H1 (cell line): ENCODE data around the gene HSD17B3. TPM values are rescaled to one million over a fixed set of nuclear protein-coding genes. Genes with fewer than 3 reads are reported as not detected.

Experiments used
- CTCF ChIA-PET: fragments of 300-600 bp; sonication (Branson Sonifier 250); formaldehyde crosslinking; loops from one replicate; lab custom pipeline; 2021; ENCODE audit not compliant: partially characterized antibody; lab: Charles Lee
- POLR2A ChIA-PET: fragments of 300-600 bp; sonication (Branson Sonifier 250); formaldehyde crosslinking; loops from one replicate; lab custom pipeline; 2021; ENCODE audit warnings: inconsistent platforms; ENCODE audit not compliant: partially characterized antibody; lab: Charles Lee
- DNase-seq, 2 experiments: peaks; one replicate each; pipeline versions ENCODE4 v3.0.0 to v3.0.0-alpha.2; 2010 to 2022; ENCODE audit warnings: low spot score in 2 of 2, low read depth in 1 of 2, mixed read lengths in 1 of 2
- FAIRE-seq: peaks from 2 replicates; lab custom pipeline; 2011; peaks lifted over from hg19 to GRCh38; lab: Jason Lieb, UNC
- H2AFZ ChIP-seq: 2 replicates; pipeline ENCODE4 v1.8.1; 2012; ENCODE audit warnings: low read length, inconsistent platforms
- H2AK5ac ChIP-seq: 2 replicates; pipeline ENCODE4 v1.6.1; 2013; ENCODE audit warnings: low read depth, low read length
- H2BK120ac ChIP-seq: replicated peaks from 2 replicates; pipeline ENCODE3; 2013; ENCODE audit warnings: low read depth, low read length, inconsistent platforms
- H2BK12ac ChIP-seq: 2 replicates; pipeline ENCODE4 v1.6.1; 2013; ENCODE audit warnings: low read depth, low read length
- H2BK15ac ChIP-seq: 2 replicates; pipeline ENCODE4 v1.6.1; 2013; ENCODE audit warnings: low read length
- H2BK20ac ChIP-seq: 2 replicates; pipeline ENCODE4 v1.6.1; 2013; ENCODE audit warnings: low read length
- H2BK5ac ChIP-seq: 2 replicates; pipeline ENCODE4 v1.6.1; 2013; ENCODE audit warnings: low read depth, low read length
- H3K14ac ChIP-seq: 2 replicates; pipeline ENCODE4 v1.6.1; 2013; ENCODE audit warnings: inconsistent platforms; ENCODE audit not compliant: insufficient read length
- H3K18ac ChIP-seq: 2 replicates; pipeline ENCODE4 v1.6.1; 2013; ENCODE audit warnings: low read length; ENCODE audit errors: extremely low read depth
- H3K23ac ChIP-seq: 2 replicates; pipeline ENCODE4 v1.6.1; 2013; ENCODE audit warnings: inconsistent platforms; ENCODE audit not compliant: insufficient read length
- H3K23me2 ChIP-seq: 2 replicates; pipeline ENCODE4 v1.6.1; 2013; ENCODE audit warnings: low read depth, low read length
- H3K27ac ChIP-seq: 2 replicates; pipeline ENCODE4 v1.6.1; 2011; ENCODE audit warnings: low read depth, low read length, inconsistent platforms
- H3K27me3 ChIP-seq, 4 experiments: replicated peaks in 1 of 4; 1 replicate in 1 of 4; 2 replicates in 3 of 4; pipeline versions ENCODE4 v1.6.1 to v1.8.1; 2011 to 2013; ENCODE audit warnings: low read length in 3 of 4, mild to moderate bottlenecking in 3 of 4, inconsistent platforms in 2 of 4, mixed read lengths in 2 of 4, moderate library complexity in 1 of 4; ENCODE audit not compliant: control insufficient read depth in 3 of 4, insufficient read depth in 3 of 4; ENCODE audit errors: extremely low read depth in 1 of 4
- H3K36me3 ChIP-seq, 4 experiments: 2 replicates each; pipeline versions ENCODE4 v1.6.1 to v1.8.1; 2011 to 2013; ENCODE audit warnings: mild to moderate bottlenecking in 4 of 4, low read length in 3 of 4, moderate library complexity in 2 of 4, control low read depth in 1 of 4, inconsistent platforms in 1 of 4; ENCODE audit not compliant: insufficient read depth in 4 of 4, control insufficient read depth in 2 of 4
- H3K4ac ChIP-seq: replicated peaks from 2 replicates; pipeline ENCODE3; 2013; ENCODE audit warnings: low read length, low read depth, mixed read lengths, inconsistent platforms; ENCODE audit not compliant: insufficient read length
- H3K4me1 ChIP-seq, 4 experiments: replicated peaks in 1 of 4; 1 replicate in 1 of 4; 2 replicates in 3 of 4; pipeline versions ENCODE4 v1.6.1 to v1.8.1; 2011 to 2013; ENCODE audit warnings: low read length in 3 of 4, inconsistent platforms in 2 of 4, mixed read lengths in 1 of 4; ENCODE audit not compliant: insufficient read depth in 4 of 4, control insufficient read depth in 3 of 4
- H3K4me2 ChIP-seq, 2 experiments: 2 replicates each; pipeline versions ENCODE4 v1.6.1 to v1.8.1; 2011 to 2013; ENCODE audit warnings: low read depth in 2 of 2, low read length in 2 of 2, control low read depth in 1 of 2, inconsistent platforms in 1 of 2, mild to moderate bottlenecking in 1 of 2; ENCODE audit not compliant: insufficient read depth in 1 of 2
- H3K4me3 ChIP-seq, 4 experiments: fragments of 200-600, 300-600 bp in 1 of 4; sonication (generic), shearing (Covaris generic), sonication (Bioruptor Twin) in 1 of 4; 2 replicates each; pipeline versions ENCODE4 v1.5.1 to v1.8.1; 2011 to 2016; ENCODE audit warnings: low read length in 4 of 4, low read depth in 3 of 4, control low read depth in 2 of 4, inconsistent platforms in 2 of 4, mild to moderate bottlenecking in 2 of 4, mixed read lengths in 1 of 4, moderate library complexity in 1 of 4; ENCODE audit not compliant: insufficient read depth in 2 of 4; ENCODE audit errors: extremely low read depth in 1 of 4
- H3K56ac ChIP-seq: replicated peaks from 2 replicates; pipeline ENCODE3; 2013; ENCODE audit warnings: low read depth, mild to moderate bottlenecking, mixed read lengths, low read length, inconsistent platforms; ENCODE audit not compliant: insufficient read length
- H3K79me1 ChIP-seq: 2 replicates; pipeline ENCODE4 v1.6.1; 2013; ENCODE audit warnings: low read depth, low read length, control low read depth
- H3K79me2 ChIP-seq, 2 experiments: 2 replicates each; pipeline versions ENCODE4 v1.6.1 to v1.8.1; 2012 to 2013; ENCODE audit warnings: low read length in 2 of 2, mild to moderate bottlenecking in 2 of 2, inconsistent platforms in 1 of 2; ENCODE audit not compliant: insufficient read depth in 2 of 2, control insufficient read depth in 1 of 2
- H3K9ac ChIP-seq, 4 experiments: replicated peaks in 1 of 4; 1 replicate in 1 of 4; 2 replicates in 3 of 4; pipeline versions ENCODE4 v1.6.1 to v1.8.1; 2011 to 2013; ENCODE audit warnings: low read depth in 3 of 4, low read length in 3 of 4, control low read depth in 2 of 4, mild to moderate bottlenecking in 2 of 4, moderate library complexity in 2 of 4, inconsistent platforms in 1 of 4; ENCODE audit errors: extremely low read depth in 1 of 4
- H3K9me3 ChIP-seq, 2 experiments: 2 replicates each; pipeline versions ENCODE4 v1.6.1 to v1.8.1; 2012 to 2013; ENCODE audit warnings: mild to moderate bottlenecking in 2 of 2, moderate library complexity in 2 of 2, control low read depth in 1 of 2, inconsistent platforms in 1 of 2, low read depth in 1 of 2, low read length in 1 of 2, mixed read lengths in 1 of 2; ENCODE audit not compliant: insufficient read depth in 2 of 2
- H4K20me1 ChIP-seq, 2 experiments: replicated peaks in 1 of 2; 2 replicates each; pipeline versions ENCODE3 to v1.8.1; 2011 to 2013; ENCODE audit warnings: inconsistent platforms in 2 of 2, low read length in 2 of 2, mild to moderate bottlenecking in 1 of 2; ENCODE audit not compliant: insufficient read depth in 2 of 2, control insufficient read depth in 1 of 2
- H4K5ac ChIP-seq: 2 replicates; pipeline ENCODE4 v1.6.1; 2013; ENCODE audit warnings: low read length, low read depth, mixed read lengths, inconsistent platforms; ENCODE audit not compliant: insufficient read length
- H4K8ac ChIP-seq: 2 replicates; pipeline ENCODE4 v1.8.0; 2013; ENCODE audit warnings: mild to moderate bottlenecking, moderate library complexity, low read length, inconsistent platforms; ENCODE audit not compliant: insufficient read depth; ENCODE audit errors: extremely low read depth
- H4K91ac ChIP-seq: replicated peaks from 2 replicates; pipeline ENCODE3; 2013; ENCODE audit warnings: low read length, mixed read lengths, inconsistent platforms; ENCODE audit not compliant: insufficient read length
- CBX8 ChIP-seq: fragments of 300-800, 300-1000 bp; sonication (generic); IDR thresholded peaks from 2 replicates; pipeline ENCODE4 v1.7.1; 2016; ENCODE audit warnings: low read depth, low read length, borderline replicate concordance
- MAFK ChIP-seq: IDR thresholded peaks from 2 replicates; pipeline ENCODE4 v1.6.1; 2012; ENCODE audit warnings: low read depth, mild to moderate bottlenecking, improper control_type of control experiment, low read length
- SAP30 ChIP-seq: fragments of 300-600 bp; sonication (generic); IDR thresholded peaks from 2 replicates; pipeline ENCODE4 v1.7.1; 2012; ENCODE audit warnings: low read length, moderate library complexity, mild to moderate bottlenecking, inconsistent platforms; ENCODE audit not compliant: insufficient read depth, insufficient replicate concordance
- WGBS, 2 experiments: shearing (Covaris generic) in 1 of 2; methylation state at CpG; one replicate each; pipeline versions ENCODE4 v1.1.6 to v1.1.7; 2013 to 2015; ENCODE audit warnings: low lambda C conversion rate in 2 of 2, mixed read lengths in 2 of 2, inconsistent platforms in 1 of 2, low coverage in 1 of 2, missing lambda C conversion rate in 1 of 2; ENCODE audit not compliant: insufficient replicate concordance in 2 of 2, insufficient coverage in 1 of 2, insufficient read length in 1 of 2; ENCODE audit errors: extremely low coverage in 1 of 2, missing lambda C conversion rate in 1 of 2; 5-methylcytosine and 5-hydroxymethylcytosine counted together
- polyA plus RNA-seq, 7 experiments: library from polyadenylated mRNA; depleted of rRNA in 3 of 7; stranded (reverse) in 5 of 7; unstranded in 2 of 7; fragments of >200 nt in 5 of 7; fragments of 200-250 nt in 2 of 7; gene quantifications; 1 replicate in 5 of 7; 2 replicates in 1 of 7; 4 replicates in 1 of 7; pipeline versions ENCODE4 v1.2.1 to v1.2.3, GENCODE V29; 2011 to 2013; ENCODE audit warnings: missing spikeins in 2 of 7, mixed read lengths in 2 of 7
- total RNA-seq: library from RNA; stranded (reverse); fragmentation: NEBNext Ultra II Directional; extraction: Animal tissue kit (Norgen Biotek cat#: 25700); gene quantifications from 2 replicates; pipeline ENCODE4 v1.2.1, GENCODE V29; 2021

The HSD17B3 gene
- total and polyA plus RNA-seq, 2 of the 8 experiments (the other 6 are each of a cell fraction or from before 2014, with no cell fraction given): not detected

GRCh38 chr9:96214635-96215034 lies 87.3 kb downstream of the HSD17B3 start:
- H2AFZ ChIP-seq: no peak overlapping the region
- no peak overlapping the region for H2BK15ac ChIP-seq

More at GRCh38 chr9:96214635-96215034, 87.3 kb downstream of the HSD17B3 start:
- no peak overlapping the region for H3K56ac ChIP-seq
- H3K36me3 ChIP-seq: no peaks in the 10 kb centered on the region; a peak in 1 of 8 replicates
- peaks cover 0 to 2% (median 0%) of the 10 kb centered on the region in 4 experiments; a peak in 2 of 7 replicates for H3K4me1 ChIP-seq
- peak overlapping the region; percentile 9; the same call in 1 of the 2 replicates for H2BK20ac ChIP-seq
- FAIRE-seq (no peak), DNase-seq (no peak)
- ChIA-PET POLR2A (interaction anchor here (0.6 to 1.1 kb wide), 2 partner anchors 12 to 67 kb away, joined by 3 to 4 read pairs; no protein-coding TSS in a partner anchor), CTCF (interaction anchor here (0.6 to 2.7 kb wide), 6 partner anchors 9 to 488 kb away, joined by 3 to 7 read pairs (median 4); no protein-coding TSS in a partner anchor)
- H2AK5ac ChIP-seq: no peak overlapping the region
- H3K4me2 ChIP-seq: no peak overlapping the region
- no peaks in the 10 kb centered on the region; the same call in 1 of the 2 replicates for H3K23me2 ChIP-seq
- no peaks in the 10 kb centered on the region for H4K20me1 ChIP-seq
- no peak overlapping the region for H2BK12ac ChIP-seq
- no peaks in the 10 kb centered on the region; a peak in 1 of 4 replicates for H3K9me3 ChIP-seq
- no peak overlapping the region for H4K8ac ChIP-seq
- peak; percentile 88 for TF ChIP-seq MAFK
- no peak for TF ChIP-seq CBX8
- no peak for TF ChIP-seq SAP30
- H3K27ac ChIP-seq: no peak overlapping the region
- H3K9ac ChIP-seq: no peak overlapping the region
- H3K79me1 ChIP-seq: no peaks in the 10 kb centered on the region
- no peak overlapping the region for H4K5ac ChIP-seq
- peak overlapping the region; percentile 6; the same call in 1 of the 2 replicates for H3K18ac ChIP-seq
- H2BK120ac ChIP-seq: no peak overlapping the region
- no peak overlapping the region for H3K4me3 ChIP-seq
- H3K4ac ChIP-seq: no peak overlapping the region
- no peak overlapping the region for H4K91ac ChIP-seq
- H3K14ac ChIP-seq: no peak overlapping the region
- peaks cover 0 to 9% (median 6%) of the 10 kb centered on the region in 4 experiments; a peak in 4 of 7 replicates for H3K27me3 ChIP-seq
- no peak overlapping the region for H2BK5ac ChIP-seq
- 73% methylated on average over 5 of the region's 5 CpGs; no CpG with 5 or more reads in 1 of the 2 experiments for WGBS, 2 experiments
- H3K23ac ChIP-seq: no peak overlapping the region
- H3K79me2 ChIP-seq: no peaks in the 10 kb centered on the region
